NCI-H1092 (cell line): Measurements from ENCODE around the gene TRABD.

Experiments
- DNase-seq: peaks from one replicate; lab custom pipeline; 2025; lab: John Stamatoyannopoulos, UW

TRABD gene

DNA sequence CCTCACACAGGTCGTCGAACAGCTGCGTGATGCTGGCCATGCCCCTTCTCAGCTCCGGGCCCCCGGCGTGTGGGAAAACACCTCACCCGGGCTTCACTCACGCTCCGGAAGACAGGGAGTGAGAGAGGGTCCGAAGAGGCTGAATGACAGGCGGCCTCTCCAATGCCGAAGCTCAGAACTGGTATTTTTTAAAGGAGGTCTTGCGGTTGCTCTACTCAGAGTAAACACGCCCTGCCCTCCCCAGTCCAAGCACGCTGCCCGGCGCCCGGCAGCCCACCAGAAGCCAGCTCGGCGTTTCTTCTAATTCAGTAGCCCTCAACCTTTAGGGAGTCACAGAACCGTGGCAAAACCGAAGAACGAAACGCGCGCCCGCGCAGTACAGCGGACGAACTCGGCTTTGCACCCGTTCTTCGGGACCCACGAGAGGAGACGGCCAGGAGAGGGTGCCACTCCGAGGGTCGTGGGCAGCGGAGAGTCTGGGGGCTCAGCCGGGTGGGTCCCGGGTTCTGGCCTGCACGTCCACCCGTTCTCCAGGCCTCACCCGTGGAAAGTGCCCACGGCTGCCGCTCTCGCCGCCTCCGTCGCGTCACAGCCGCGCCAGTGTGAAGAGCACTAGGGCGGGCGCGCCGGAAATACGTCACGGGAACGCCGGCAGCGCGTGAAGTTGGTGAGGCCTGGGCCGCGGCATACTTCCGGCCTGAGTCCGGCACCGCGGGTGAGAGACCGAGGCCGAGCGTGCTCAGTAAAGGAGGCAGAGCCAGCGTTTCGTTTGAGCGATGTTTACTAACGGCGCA, 58.9 kb downstream of the TRABD start, which contains the start of gene TUBGCP6:
Gene TUBGCP6, minus strand, starts transcription at position 604 of the 794 bp plus-strand sequence. Its CDS starts 564 bp downstream, at position 40.
- peak; percentile 62 for DNase-seq

DNA sequence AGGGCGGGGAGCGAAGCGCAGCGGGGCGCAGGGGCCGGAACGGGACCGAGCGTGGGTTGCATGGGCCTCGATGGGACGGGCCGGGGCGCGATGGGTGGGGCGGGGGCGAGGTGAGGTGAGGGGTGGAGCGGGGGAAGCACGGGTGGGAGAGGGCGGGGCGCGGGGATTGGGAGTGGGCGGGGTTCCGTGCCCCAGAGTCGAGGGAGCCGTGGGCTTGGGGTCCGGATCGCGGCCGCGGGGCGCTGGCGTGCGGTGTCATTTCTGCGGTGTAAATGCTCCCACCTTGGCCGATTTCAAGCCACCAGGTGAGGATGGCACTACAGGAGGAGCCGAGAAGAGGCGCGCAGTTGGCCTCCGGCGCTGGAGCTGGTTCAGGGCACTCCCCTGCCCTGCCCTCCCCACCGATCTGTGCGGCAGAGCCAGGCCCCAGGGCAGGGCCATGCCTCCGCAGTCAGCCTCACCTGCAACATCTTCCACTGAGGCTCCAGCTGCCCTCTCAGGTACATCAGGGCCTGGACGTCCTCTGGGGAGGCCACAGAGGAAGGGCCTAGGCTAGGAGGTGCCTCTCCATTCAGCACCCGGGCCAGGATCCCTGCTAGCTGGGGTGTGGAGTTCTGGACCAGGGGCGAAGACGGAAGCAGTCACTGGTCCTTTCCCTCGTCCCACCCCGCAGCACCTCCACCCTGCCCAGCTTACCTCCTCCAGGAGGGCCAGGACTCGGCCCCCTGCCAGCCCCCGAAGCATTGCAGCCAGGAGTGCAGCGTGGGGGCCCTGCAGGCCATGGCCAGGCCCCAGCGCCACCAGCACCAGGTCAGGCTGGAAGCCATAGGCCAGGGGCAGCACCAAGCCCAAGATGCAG, 59.7 kb downstream of the TRABD start:
- no peak for DNase-seq

DNA sequence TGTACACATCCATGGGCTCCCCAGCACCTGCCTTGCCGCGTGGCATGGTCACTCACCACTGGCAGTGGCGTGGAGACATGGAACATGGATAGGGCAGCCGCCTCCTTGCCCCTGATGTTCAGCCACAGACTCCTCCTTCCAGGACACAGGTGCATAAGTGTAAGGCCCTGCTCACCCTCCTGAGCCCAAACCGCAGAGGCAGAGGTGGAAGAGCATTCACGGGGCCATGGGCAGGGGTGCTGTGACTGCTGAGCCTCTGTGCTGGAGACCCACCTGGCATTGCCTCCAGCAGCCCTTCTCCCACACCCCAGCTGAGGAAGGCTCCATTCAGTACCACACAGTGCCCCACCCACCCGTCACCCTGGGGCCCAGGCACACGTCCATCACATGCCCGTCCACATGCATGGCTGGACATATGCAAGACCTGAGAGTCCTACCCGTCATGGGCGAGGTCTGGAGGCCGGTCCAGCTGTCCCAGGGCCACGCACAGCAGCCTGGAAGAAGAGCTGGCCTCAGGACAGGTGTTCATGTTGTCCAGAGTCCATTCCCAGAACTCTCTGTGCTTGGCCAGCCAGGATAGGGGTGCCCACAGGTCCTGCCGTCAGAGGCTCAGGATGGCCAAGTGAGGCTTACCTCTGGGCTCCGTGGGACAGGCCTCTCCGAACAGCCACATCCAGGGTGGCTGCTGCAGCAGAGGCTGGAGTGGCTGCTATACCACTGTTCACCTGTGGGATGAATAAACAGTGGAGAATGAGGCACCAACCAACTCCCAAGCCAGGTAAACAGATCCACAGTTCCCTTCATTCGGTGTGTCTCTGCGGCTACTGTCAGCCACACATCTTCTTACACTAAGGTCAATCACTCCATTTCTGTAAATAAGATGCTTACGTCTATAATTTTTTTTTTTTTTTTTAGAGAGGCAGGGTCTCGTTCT, 60.8 kb downstream of the TRABD start:
- DNase-seq, result no peak

DNA sequence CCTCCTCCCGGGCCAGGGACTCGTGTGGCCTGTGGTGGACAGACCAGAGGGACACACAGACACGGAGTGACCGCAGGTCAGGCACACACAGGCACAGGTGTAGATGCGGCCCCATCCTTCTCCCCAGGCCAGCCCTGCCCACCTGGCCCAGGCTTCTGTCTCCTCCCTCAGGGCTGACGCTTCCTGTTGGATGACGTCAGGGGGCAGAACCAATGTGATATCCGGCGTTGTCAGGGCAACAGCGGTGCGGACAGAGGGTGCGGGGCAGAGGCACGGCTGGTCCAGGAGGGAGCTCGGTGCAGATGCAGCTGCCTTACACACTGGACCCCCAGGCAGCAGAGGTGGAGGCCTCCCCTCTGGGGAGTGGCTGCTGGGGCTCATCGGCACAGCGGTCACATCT, 62.0 kb downstream of the TRABD start:
- DNase-seq, result no peak

DNA sequence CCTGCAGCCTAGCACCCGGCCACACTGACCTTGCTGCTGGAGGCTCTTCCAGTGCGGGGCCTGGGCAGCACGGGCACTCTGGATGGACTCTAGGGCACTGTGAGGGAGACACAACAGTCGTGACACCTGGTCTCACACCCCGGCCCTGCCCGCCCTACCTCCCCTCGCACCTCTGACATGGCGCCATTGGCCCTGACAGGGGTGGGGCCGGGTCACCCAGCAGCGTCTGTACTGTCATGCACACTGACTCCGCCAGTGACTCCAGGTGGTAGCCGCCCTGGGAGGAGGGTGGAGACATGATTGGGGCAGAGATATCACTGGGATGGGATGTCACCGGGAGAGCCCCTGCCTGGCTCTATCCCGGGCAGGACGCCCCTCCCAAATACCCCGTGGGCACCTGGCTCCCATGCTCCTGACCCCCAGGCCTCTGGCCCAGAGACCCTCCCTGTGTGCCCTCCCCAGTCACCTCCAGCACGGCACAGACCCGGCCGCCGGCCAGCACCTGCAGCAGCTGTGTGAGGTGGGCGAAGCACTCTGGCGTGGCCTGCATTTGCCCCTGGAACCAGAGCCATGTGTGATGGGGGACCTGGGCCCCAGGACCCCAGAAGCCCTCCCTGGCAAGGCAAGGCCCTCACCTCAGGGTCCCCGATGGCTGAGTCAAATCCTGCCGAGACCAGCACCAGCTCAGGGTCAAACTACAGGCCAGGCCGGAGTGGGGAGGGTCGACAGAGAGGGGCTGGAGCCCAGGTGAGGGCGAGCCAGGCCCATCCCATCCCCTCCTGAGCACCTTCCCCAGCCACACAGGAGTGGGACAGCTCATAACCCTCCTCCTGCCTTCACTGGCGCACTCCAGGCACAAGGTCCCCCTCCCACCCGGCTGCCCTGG, 62.7 kb downstream of the TRABD start:
- DNase-seq, result no peak
